GM12892 (cell line): ENCODE results near the gene AKAP12.

Experiments used
- DNase-seq: peaks from one replicate; pipeline ENCODE4 v3.0.0; 2011; ENCODE audit not compliant: insufficient read length
- FAIRE-seq: peaks from 2 replicates; lab custom pipeline; 2011; peaks lifted over from hg19 to GRCh38; lab: Jason Lieb, UNC
- POLR2A ChIP-seq: IDR thresholded peaks from 2 replicates; pipeline ENCODE4 v1.6.1; 2011; ENCODE audit warnings: low read depth, low read length, control low read depth
- POLR2AphosphoS5 ChIP-seq: IDR thresholded peaks from 2 replicates; pipeline ENCODE4 v1.6.1; 2011; ENCODE audit warnings: low read depth, low read length, control low read depth
- TAF1 ChIP-seq: IDR thresholded peaks from 2 replicates; pipeline ENCODE4 v1.6.1; 2011; ENCODE audit warnings: low read depth, mild to moderate bottlenecking, control low read depth, low read length, borderline replicate concordance

AKAP12 gene

GRCh38 chr6:151290877-151291721 lies 51.3 kb downstream of the AKAP12 start:
- FAIRE-seq = no peak
- TF ChIP-seq TAF1 (no peak), POLR2AphosphoS5 (no peak), POLR2A (no peak)
- no peak for DNase-seq

GRCh38 chr6:151291722-151292059 lies 51.9 kb downstream of the AKAP12 start:
- DNase-seq = no peak
- TF ChIP-seq POLR2AphosphoS5 = no peak
- no peak for TF ChIP-seq TAF1
- TF ChIP-seq POLR2A = no peak
- no peak for FAIRE-seq

GRCh38 chr6:151292974-151293687 lies 53.4 kb downstream of the AKAP12 start:
- TF ChIP-seq POLR2AphosphoS5 (no peak), TAF1 (no peak), POLR2A (no peak)
- FAIRE-seq = no peak

GRCh38 chr6:151293688-151294016 lies 53.9 kb downstream of the AKAP12 start:
- no peak for FAIRE-seq
- TF ChIP-seq POLR2A = no peak
- no peak for TF ChIP-seq TAF1
- TF ChIP-seq POLR2AphosphoS5 = no peak
- DNase-seq = no peak

More at GRCh38 chr6:151292974-151293687, 53.4 kb downstream of the AKAP12 start:
- DNase-seq = no peak

GRCh38 chr6:151294561-151295101 lies 54.9 kb downstream of the AKAP12 start:
- DNase-seq (no peak), FAIRE-seq (no peak)
- TF ChIP-seq POLR2AphosphoS5 = no peak
- TF ChIP-seq POLR2A = no peak
- no peak for TF ChIP-seq TAF1

GRCh38 chr6:151297886-151298285 lies 58.1 kb downstream of the AKAP12 start:
- DNase-seq = no peak
- no peak for TF ChIP-seq POLR2A
- TF ChIP-seq TAF1 = no peak
- FAIRE-seq = no peak

- DNase-seq (no peak), FAIRE-seq (no peak)
- TF ChIP-seq POLR2AphosphoS5 (no peak), TAF1 (no peak)
These were observed 59.2 kb downstream of the AKAP12 start for GRCh38 chr6:151299011-151299410.

- DNase-seq = no peak
- FAIRE-seq = no peak
- no peak for TF ChIP-seq POLR2A
- TF ChIP-seq TAF1 = no peak
- no peak for TF ChIP-seq POLR2AphosphoS5
These were observed 60.7 kb downstream of the AKAP12 start for GRCh38 chr6:151300267-151300991.

- TF ChIP-seq POLR2A (no peak), TAF1 (no peak), POLR2AphosphoS5 (no peak)
- FAIRE-seq = no peak
- no peak for DNase-seq
These were observed 61.8 kb downstream of the AKAP12 start for GRCh38 chr6:151301547-151301946.

- TF ChIP-seq POLR2A (no peak), POLR2AphosphoS5 (no peak)
- FAIRE-seq = peak; percentile 63
- no peak for DNase-seq
These were observed 63.5 kb downstream of the AKAP12 start for GRCh38 chr6:151303231-151303630.

- no peak for DNase-seq
- TF ChIP-seq POLR2AphosphoS5 = no peak
- no peak for TF ChIP-seq POLR2A
- TF ChIP-seq TAF1 = no peak
- FAIRE-seq = no peak
These were observed 66.6 kb downstream of the AKAP12 start for GRCh38 chr6:151306269-151306783.
